Esophagus mucosa (tissue), 1 donor: ENCODE measurements around the gene AAGAB. TPM values are rescaled to one million over a fixed set of nuclear protein-coding genes. Genes with fewer than 3 reads are reported as not detected.

Experiments used
- ATAC-seq: fragments of 200-7000 bp; cut with Tn5 transposase; one replicate; pipeline ENCODE4 v1.9.1; 2020
- total RNA-seq: library from RNA; stranded (reverse); gene quantifications from one replicate; pipeline ENCODE4 v1.2.4, GENCODE V29; 2023
- donor health status: DM: yes; HTN: yes; CAD: no.

AAGAB gene
- total RNA-seq, 1 donor from 2014 or later, result 34.7 TPM

- no peak for ATAC-seq
Measured at GRCh38 chr15:67187351-67187854, 67.1 kb downstream of the AAGAB start.

DNA sequence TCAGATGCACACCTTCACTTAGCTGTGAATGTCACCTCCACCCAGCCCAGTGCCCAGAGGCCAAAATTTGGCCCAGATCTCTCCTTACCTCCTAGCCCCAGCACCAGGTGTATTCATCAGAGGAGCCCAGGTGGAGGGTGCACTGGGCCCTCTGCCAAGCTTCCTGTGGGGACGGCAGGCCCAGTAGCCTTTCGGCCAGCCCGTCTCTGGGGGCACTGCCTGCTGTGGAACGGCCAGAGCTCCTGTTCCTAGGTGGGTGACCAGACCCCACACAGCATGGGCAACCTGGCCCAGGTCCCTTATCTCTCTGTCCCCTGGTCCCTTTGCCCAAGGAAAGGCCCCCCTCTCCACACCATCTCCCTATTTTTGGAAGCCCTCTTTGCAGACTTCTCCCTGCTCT is 67.8 kb downstream of the AAGAB start:
- ATAC-seq, result no peak

GRCh38 chr15:67186226-67186649 is 68.2 kb downstream of the AAGAB start:
- ATAC-seq, result no peak

DNA sequence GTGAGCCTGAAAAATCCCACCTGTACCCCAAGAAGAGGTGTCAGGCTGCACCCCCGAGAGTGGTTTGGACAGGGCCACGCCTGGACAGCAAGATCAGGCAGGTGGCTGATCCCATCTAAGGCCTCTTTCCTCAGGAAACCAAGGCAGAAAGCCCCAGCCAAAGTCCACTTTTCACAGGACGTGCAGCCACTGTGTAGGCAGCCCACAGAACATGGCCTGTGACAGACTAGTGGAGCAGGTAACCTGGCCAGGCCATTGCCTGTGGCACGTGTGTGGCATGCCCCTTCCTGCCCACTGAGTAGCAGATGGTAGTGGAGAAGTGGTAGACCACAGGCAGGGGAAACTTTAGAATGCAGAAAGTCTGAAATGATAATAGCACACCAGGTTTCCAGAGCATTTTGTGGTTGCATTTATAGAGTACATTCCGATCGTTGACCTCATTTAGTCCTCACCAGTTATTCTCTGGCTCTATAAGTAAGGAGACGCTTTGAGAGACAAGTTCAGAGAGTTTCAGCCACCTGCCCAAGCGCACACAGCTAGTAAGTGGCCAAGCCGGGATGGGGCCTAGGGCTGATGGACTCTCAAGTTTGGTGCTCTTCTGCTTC is 68.7 kb downstream of the AAGAB start:
- peak; percentile 5 for ATAC-seq

- ATAC-seq, result no peak
Measured at GRCh38 chr15:67185051-67185450, 69.4 kb downstream of the AAGAB start.

DNA sequence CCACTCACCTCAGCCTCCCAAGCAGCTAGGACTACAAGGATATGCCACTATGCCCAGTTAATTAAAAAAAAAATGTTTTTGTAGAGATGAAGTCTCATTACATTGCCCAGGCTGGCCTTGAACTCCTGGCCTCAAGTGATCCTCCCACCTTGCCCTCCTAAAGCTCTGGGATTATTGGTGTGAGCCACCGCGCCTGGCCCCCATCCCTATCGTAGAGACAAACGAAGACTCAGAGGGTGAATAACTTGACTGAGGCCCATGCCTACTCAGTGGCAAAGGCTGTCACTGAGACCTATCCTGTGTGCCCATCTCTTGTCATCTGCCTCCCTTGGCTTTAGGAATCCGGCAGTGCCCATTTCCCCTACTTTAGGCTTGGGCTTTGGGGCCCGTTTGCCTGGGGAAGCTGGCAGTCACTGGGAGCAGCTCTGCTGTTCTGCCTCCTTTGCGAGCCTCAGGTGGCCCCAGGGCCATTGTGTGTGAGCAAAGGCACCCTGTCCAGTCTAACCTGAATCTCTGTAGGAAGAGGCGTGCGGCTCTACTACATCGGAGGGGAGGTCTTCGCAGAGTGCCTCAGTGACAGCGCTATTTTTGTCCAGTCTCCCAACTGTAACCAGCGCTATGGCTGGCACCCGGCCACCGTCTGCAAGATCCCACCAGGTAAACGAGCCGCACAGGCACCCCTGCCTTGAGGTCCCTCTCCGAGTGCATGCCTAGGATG is 70.1 kb downstream of the AAGAB start:
- ATAC-seq, result no peak

DNA sequence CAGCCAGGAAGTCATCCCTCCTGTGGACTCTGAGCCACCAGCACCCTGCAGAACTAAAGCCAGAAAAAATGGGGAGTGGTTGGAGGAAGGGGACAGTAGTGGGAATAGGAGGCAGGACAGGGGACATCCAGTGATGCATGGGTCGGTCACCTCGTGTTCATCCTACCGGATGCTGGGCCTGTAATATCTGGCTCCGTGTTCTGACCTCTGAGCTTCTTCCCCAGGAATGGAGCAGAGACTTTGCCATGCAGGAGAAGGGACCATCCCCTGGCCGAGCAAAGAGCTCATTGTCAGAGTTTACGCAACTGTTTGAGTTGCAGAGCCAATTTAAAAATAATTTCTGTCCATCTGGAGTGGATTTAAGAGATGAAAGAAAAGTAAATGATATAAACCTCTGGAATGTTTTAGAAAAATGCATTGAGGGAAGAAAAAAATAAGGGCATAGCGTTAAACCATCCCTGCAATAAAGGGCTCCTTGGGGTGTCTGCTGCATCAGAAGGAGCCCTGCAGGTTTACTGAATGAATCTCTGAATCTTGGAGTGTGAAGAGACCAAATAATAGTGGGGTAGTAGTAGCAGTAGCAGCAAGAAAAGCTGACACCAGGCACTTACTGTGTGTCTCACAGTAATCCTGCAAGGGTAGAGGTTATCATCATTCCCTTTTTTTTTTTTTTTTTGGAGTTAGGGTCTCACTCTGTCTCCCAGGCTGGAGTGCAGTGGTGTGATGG is 70.9 kb downstream of the AAGAB start:
- no peak for ATAC-seq

DNA sequence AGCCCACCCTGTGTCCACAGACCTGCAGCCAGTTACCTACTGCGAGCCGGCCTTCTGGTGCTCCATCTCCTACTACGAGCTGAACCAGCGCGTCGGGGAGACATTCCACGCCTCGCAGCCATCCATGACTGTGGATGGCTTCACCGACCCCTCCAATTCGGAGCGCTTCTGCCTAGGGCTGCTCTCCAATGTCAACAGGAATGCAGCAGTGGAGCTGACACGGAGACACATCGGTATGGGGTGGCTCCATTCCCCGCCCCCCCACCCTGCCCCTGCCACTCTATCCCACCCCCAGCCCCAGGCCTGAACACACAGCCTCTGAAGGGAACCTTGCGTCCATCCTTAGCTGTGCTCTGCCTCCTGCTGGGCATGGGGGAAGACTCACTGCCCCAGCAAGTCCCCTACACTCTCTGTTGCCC is 73.2 kb downstream of the AAGAB start:
- ATAC-seq, result no peak

DNA sequence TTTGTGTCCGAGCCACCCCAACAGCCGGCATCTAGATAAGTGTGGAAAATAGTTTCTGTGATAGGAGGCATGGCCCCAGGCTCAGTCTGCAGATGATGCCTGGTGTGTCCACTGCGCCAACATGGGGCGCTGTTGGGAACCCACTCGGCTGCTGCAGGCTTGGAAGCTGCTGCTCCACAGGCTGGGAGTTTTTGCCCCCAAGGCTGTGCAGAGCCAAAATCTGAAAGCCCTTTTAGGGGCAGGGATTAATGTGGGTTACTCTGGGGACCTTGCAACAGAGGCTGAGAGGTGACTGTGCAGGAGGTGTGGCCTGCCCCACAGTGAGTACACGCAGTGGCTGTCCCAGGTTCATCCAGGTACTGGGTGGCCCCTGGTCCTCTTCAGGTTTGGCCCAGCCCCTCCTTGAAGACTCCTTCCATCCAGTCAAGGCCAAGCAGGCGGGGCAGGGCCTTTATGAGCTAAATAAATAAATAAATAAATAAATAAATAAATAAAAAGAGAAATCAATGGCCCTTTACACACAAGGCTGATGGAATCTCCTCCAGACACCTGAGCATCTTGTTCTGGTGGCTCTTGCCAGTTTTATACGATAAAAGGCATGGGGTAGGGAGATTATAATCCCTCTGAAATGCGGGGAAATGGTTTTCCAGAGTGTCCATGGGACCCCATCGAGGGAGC is 73.8 kb downstream of the AAGAB start:
- peak; percentile 19 for ATAC-seq

DNA sequence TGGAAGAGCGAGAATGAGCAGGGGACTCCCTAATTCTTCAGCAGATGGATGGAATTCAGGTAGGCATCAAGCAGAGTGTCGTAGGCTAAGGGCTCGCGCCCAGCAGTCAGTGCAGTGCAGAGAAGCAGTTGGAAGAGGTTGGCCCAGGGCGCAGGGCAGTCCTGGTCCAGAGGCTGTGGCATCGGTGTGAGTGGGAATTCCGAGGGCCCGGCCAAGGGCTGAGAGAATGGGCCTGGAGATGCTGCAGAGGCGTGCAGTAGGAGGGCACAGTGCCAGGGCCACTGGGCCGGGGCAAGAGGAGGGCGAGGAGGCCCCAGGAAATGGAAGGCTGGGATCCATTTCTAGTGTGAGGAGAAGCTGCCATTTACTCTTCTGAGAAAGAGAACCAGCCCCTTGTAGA is 74.4 kb downstream of the AAGAB start:
- no peak for ATAC-seq

DNA sequence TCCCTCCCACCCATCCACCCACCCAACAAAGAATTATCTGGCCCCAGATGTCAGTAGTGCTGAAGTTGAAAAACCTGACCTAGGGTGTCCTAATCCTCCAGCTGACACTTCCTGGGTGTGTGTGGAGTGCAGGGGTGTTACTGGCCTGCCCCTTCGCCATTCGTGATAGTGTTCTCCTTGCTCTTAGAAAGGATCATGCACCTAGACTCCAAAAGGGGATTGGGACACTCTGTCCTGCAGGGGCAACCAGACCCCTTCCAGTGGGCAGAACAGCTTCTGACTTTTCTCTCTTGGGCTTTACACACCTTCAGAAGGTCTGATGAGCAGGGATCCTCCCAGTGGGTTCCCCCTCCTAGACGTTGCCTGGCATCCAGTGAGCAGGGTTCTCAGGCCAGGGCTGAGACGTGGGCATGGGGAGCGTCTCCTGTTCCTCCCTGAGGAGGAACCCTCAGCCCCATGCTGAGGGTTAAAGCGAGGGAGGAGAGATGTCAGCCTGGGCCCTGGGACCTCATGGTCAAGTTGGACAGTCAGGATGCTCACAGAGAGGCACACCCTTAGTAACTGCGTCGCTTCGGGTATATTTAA is 75.0 kb downstream of the AAGAB start:
- no peak for ATAC-seq

GRCh38 chr15:67178569-67179210 is 75.8 kb downstream of the AAGAB start:
- no peak for ATAC-seq

DNA sequence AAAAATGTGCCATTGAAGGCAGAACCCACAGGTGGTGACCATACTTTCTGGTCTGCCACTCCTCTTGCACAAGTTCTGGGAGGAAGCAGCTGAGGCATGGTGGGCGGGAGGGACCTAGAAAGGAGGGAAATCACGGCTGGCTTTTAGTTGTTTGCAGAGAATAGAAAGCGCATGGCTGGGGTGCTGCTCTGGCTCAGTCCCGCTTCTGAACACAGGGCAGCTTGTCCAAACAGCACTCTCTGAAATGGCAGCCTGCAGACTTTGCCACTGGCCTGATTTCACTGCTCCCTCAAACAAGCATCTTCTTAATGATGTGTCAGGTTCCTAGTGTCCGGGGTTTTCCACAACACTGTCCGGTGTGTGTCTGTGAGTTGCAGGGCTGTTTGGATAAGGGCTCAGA is 76.7 kb downstream of the AAGAB start:
- ATAC-seq, result no peak

- ATAC-seq, result peak; percentile 6
Measured at GRCh38 chr15:67176195-67176971, 78.1 kb downstream of the AAGAB start.

DNA sequence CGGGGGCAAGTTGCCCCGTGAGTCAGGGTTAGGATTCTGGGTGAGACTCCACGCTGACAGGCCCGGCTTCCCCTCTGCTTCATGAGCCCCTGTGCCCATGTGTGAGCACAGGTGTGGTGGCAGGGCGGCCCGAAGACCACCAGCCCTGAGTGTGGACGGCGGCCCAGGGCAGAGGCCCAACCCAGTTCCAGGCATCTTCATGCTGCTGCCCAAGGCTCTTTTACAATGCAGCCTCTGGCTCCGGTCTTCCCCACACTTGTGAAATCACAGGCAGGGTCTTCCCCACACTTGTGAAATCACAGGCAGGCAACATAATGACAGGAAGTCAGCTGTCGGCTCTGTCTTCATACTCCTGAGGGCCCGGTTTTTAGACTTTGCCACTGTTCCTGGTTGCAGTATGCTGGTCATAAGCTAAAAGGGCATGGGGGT is 78.8 kb downstream of the AAGAB start:
- ATAC-seq, result peak; percentile 14

DNA sequence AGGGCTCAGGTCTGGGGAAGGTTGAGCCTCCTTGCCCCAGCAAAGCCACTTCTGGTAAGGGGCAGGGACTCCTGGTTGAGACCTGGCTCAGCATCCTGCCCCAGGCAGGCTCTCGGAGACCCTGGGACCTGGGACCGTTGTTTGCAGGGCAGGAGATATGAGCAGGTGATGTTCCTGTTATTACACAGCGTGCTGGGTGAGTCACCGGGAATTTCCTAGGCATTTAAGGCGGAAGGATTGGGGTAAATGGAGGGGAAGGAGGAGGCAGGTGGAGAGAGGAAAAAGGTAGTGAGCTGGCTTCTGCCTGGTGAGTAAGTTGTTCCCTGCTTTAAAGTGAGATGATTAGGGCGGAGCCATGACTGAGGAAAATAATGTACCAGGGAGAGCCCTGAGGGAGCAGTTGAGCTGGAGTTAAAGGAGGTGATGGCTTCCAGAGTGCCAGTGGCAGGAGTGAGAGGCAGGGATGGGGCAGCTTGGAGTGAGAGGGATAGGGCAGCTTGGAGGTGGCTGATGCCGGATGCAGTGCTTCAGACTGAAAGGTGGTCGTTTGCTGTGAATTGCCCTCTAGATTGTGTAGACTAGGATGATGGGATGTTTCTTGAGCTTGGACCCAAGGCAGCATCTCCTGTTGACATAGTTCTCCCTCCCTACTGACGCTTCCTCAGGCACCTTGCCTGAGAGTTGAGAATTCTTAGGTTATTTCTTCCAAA is 79.4 kb downstream of the AAGAB start:
- ATAC-seq, result peak; percentile 84

DNA sequence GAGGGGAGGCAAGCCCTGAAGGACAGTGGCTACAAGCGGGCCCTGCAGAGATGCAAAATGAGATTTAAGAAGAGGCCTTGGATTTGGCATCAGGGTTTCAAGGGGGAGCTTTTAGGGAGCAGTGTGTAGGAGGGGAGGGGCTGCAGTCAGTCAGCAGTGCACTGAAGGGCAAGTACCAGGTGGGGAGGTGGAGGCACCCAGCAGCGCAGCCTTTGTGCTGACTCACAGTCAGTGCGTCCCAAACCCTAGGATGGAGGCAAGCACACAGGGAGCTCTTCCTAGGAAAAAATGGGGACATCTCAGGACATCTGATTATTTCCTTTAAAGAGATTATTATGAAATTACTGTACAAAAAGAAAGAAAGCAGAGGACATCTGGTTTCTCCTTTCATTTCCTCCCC is 80.0 kb downstream of the AAGAB start:
- no peak for ATAC-seq

- ATAC-seq, result no peak
Measured at GRCh38 chr15:67173786-67174185, 80.7 kb downstream of the AAGAB start.

- ATAC-seq, result no peak
Measured at GRCh38 chr15:67173005-67173404, 81.5 kb downstream of the AAGAB start.

DNA sequence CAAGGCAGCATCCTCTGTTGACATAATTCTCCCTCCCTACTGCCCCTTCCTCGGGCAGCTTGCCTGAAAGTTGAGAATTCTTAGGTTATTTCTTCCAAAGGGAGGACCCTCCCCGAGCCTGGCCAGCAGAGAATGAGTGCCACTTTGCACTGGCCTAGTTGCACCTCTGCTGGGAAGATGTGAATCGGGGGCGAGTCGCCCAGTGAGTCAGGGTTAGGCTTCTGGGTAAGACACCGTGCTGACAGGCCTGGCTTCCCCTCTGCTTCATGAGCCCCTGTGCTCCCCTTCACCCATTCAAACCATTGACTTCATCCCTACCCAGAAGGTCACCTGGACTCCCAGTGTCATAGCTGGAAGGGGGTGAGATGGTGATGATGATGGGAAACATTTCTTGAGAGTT is 82.3 kb downstream of the AAGAB start:
- no peak for ATAC-seq

- no peak for ATAC-seq
Measured at GRCh38 chr15:67171471-67171870, 83.0 kb downstream of the AAGAB start.
